Natural killer cell (primary cell): ENCODE data around the gene KLK14. TPM values are rescaled to one million over a fixed set of nuclear protein-coding genes. Genes with fewer than 3 reads are reported as not detected.

Experiments used
- ATAC-seq, 3 donors: fragments of 150-1000 bp in 2 of 3; fragments of 200-7000 bp in 1 of 3; cut with Tn5 transposase; 1 replicate in 1 of 3; 2 replicates in 2 of 3; pipeline ENCODE4 v1.10.0; 2021; ENCODE audit warnings: mild to moderate bottlenecking in 2 of 3, moderate library complexity in 2 of 3
- DNase-seq, 2 donors: peaks; one replicate each; pipeline versions ENCODE4 v3.0.0 to v3.0.0-alpha.2; 2013 to 2021; ENCODE audit warnings: mixed read lengths in 1 of 2
- H3K27ac ChIP-seq: one replicate; pipeline ENCODE4 v1.5.1; 2013; ENCODE audit warnings: mild to moderate bottlenecking, low read length
- H3K27me3 ChIP-seq: one replicate; pipeline ENCODE4 v1.6.1; 2013; ENCODE audit warnings: low read length; ENCODE audit not compliant: control insufficient read depth, insufficient read depth
- H3K36me3 ChIP-seq: one replicate; pipeline ENCODE4 v1.6.1; 2013; ENCODE audit warnings: low read length; ENCODE audit not compliant: control insufficient read depth, insufficient read depth
- H3K4me1 ChIP-seq: one replicate; pipeline ENCODE4 v1.6.1; 2013; ENCODE audit warnings: low read length; ENCODE audit not compliant: control insufficient read depth, insufficient read depth
- H3K4me3 ChIP-seq: one replicate; pipeline ENCODE4 v1.5.1; 2013; ENCODE audit warnings: low read length
- H3K9me3 ChIP-seq: one replicate; pipeline ENCODE4 v1.6.1; 2013; ENCODE audit warnings: low read length; ENCODE audit not compliant: control insufficient read depth, insufficient read depth
- H3K27ac Mint-ChIP-seq, 2 donors: one replicate each; pipeline ENCODE4 v1.8.0; 2022; ENCODE audit warnings: mild to moderate bottlenecking in 2 of 2, mixed read lengths in 2 of 2, moderate library complexity in 1 of 2
- H3K27me3 Mint-ChIP-seq, 2 donors: one replicate each; pipeline ENCODE4 v1.8.0; 2022; ENCODE audit warnings: low read depth in 2 of 2, mixed read lengths in 2 of 2
- H3K36me3 Mint-ChIP-seq: one replicate; pipeline ENCODE4 v1.8.0; 2022; ENCODE audit warnings: mixed read lengths
- H3K4me1 Mint-ChIP-seq, 2 donors: one replicate each; pipeline ENCODE4 v1.8.0; 2022; ENCODE audit warnings: mixed read lengths in 2 of 2
- H3K4me3 Mint-ChIP-seq: one replicate; pipeline ENCODE4 v1.8.0; 2022; ENCODE audit warnings: mild to moderate bottlenecking, moderate library complexity, mixed read lengths
- H3K9me3 Mint-ChIP-seq, 2 donors: one replicate each; pipeline ENCODE4 v1.8.0; 2022; ENCODE audit warnings: mixed read lengths in 2 of 2
- CTCF ChIP-seq: fragments of 200-600 bp; IDR thresholded peaks from one replicate; pipeline ENCODE4 v1.8.0; 2022; ENCODE audit warnings: antibody characterized with exemption
- WGBS: methylation state at CpG from one replicate; pipeline ENCODE4 v1.1.7; 2013; ENCODE audit warnings: missing lambda C conversion rate; ENCODE audit not compliant: insufficient coverage; 5-methylcytosine and 5-hydroxymethylcytosine counted together
- intact Hi-C: fragments of 100-400 bp; cut with micrococcal nuclease; formaldehyde crosslinking; loops from one replicate; pipeline ENCODE4 v1.14.2; 2022
- total RNA-seq, 4 donors: library from RNA; stranded (reverse); fragments of 120-200 nt in 1 of 4; gene quantifications; one replicate each; pipeline versions ENCODE4 v1.2.3 to v1.2.4, GENCODE V29; 2013 to 2022

The KLK14 gene
- total RNA-seq, 3 donors from 2014 or later (not counting 1 experiment from before 2014, with no cell fraction given), result 0.64 to 1.3 (median 1.1) TPM

- no peak for ATAC-seq
- intact Hi-C loops, result no loop called here
- TF ChIP-seq CTCF, result no peak
- 72% methylated on average over 13 of the region's 13 CpGs for WGBS
- no peaks in the 10 kb centered on the region for H3K4me1 ChIP-seq
- no peak for DNase-seq
- no peaks in the 10 kb centered on the region for H3K36me3 ChIP-seq
- Mint-ChIP-seq H3K27me3 (peaks cover 26 to 38% of the 10 kb centered on the region in 2 donors), H3K27ac (no peak overlapping the region), H3K36me3 (no peaks in the 10 kb centered on the region), H3K4me1 (no peaks in the 10 kb centered on the region), H3K4me3 (no peak overlapping the region), H3K9me3 (no peaks in the 10 kb centered on the region)
- no peaks in the 10 kb centered on the region for H3K9me3 ChIP-seq
- no peaks in the 10 kb centered on the region for H3K27me3 ChIP-seq
- H3K27ac ChIP-seq, result no peak overlapping the region
- H3K4me3 ChIP-seq, result no peak overlapping the region
These were observed 52.1 kb downstream of the KLK14 start for GRCh38 chr19:51030631-51031030.

- no peak overlapping the region for H3K27ac Mint-ChIP-seq
- H3K9me3 Mint-ChIP-seq, result no peaks in the 10 kb centered on the region
- TF ChIP-seq CTCF, result no peak
- DNase-seq (no peak), ATAC-seq (no peak)
- H3K4me3 Mint-ChIP-seq, result no peak overlapping the region
- intact Hi-C loops, result no loop called here
- WGBS, result 94% methylated on average over 2 of the region's 2 CpGs
- no peaks in the 10 kb centered on the region for H3K4me1 Mint-ChIP-seq
- no peaks in the 10 kb centered on the region for H3K9me3 ChIP-seq
- H3K36me3 ChIP-seq, result no peaks in the 10 kb centered on the region
- no peak overlapping the region for H3K27ac ChIP-seq
- no peaks in the 10 kb centered on the region for H3K4me1 ChIP-seq
- no peaks in the 10 kb centered on the region for H3K36me3 Mint-ChIP-seq
- no peak overlapping the region for H3K4me3 ChIP-seq
- peaks cover 3% of the 10 kb centered on the region for H3K27me3 ChIP-seq
- H3K27me3 Mint-ChIP-seq, result peaks cover 17 to 32% of the 10 kb centered on the region in 2 donors
These were observed 53.0 kb downstream of the KLK14 start for GRCh38 chr19:51029718-51030117.

Other genes starting within 250 kb of the KLK14 start
- not detected for gene KLK15, start 249.3 kb downstream of the KLK14 start, total RNA-seq
- not detected for gene KLK3, start 228.0 kb downstream of the KLK14 start, total RNA-seq
- not detected for gene KLK2, start 209.4 kb downstream of the KLK14 start, total RNA-seq
- not detected for gene KLK4, start 171.5 kb downstream of the KLK14 start, total RNA-seq
- not detected for gene KLK5, start 129.8 kb downstream of the KLK14 start, total RNA-seq
- not detected for gene KLK6, start 113.3 kb downstream of the KLK14 start, total RNA-seq
- gene KLK7, start 99.0 kb downstream of the KLK14 start, total RNA-seq, result not detected
- not detected for gene KLK8, start 81.3 kb downstream of the KLK14 start, total RNA-seq
- gene KLK10, start 63.2 kb downstream of the KLK14 start, total RNA-seq, result not detected
- gene KLK11, start 56.3 kb downstream of the KLK14 start, total RNA-seq, result not detected
- gene KLK12, start 47.9 kb downstream of the KLK14 start, total RNA-seq, result not detected
- not detected for gene KLK13, start 17.8 kb downstream of the KLK14 start, total RNA-seq
- gene CTU1, start 25.5 kb upstream of the KLK14 start, total RNA-seq, result 1 to 10 TPM; 2.5 to 6.5 (median 3.8) TPM
- gene SIGLEC9, start 42.0 kb upstream of the KLK14 start, total RNA-seq, result 10 to 100 TPM; 13.0 to 15.3 (median 13.8) TPM
- gene SIGLEC7, start 59.4 kb upstream of the KLK14 start, total RNA-seq, result 10 to 100 TPM; 48.6 to 56.0 (median 49.5) TPM
- gene CD33, start 142.2 kb upstream of the KLK14 start, total RNA-seq, result 1 to 10 TPM; 2.3 to 6.5 (median 6.0) TPM
- gene SIGLECL1, start 168.2 kb upstream of the KLK14 start, total RNA-seq, result not detected
- gene IGLON5, start 228.8 kb upstream of the KLK14 start, total RNA-seq, result not detected